Endodermal cell (in vitro differentiated cells): ENCODE results near the gene HACD2. TPM values are rescaled to one million over a fixed set of nuclear protein-coding genes. Genes with fewer than 3 reads are reported as not detected.

ENCODE experiments used
- DNase-seq: peaks from one replicate; pipeline ENCODE4 v3.0.0-alpha.2; 2017
- H3K27ac ChIP-seq: 2 replicates; pipeline ENCODE4 v1.5.1; 2013; ENCODE audit warnings: mild to moderate bottlenecking, low read depth, low read length, moderate library complexity
- H3K27me3 ChIP-seq: 2 replicates; pipeline ENCODE4 v1.6.1; 2013; ENCODE audit warnings: mild to moderate bottlenecking, low read length, moderate library complexity; ENCODE audit not compliant: insufficient read depth, control insufficient read depth, poor library complexity, severe bottlenecking
- H3K36me3 ChIP-seq: 2 replicates; pipeline ENCODE4 v1.7.0; 2013; ENCODE audit warnings: mild to moderate bottlenecking, low read length, moderate library complexity; ENCODE audit not compliant: control insufficient read depth, insufficient read depth
- H3K4me1 ChIP-seq: one replicate; pipeline ENCODE4 v1.7.0; 2013; ENCODE audit warnings: low read length; ENCODE audit not compliant: control insufficient read depth, insufficient read depth
- H3K4me3 ChIP-seq: 2 replicates; pipeline ENCODE4 v1.5.1; 2013; ENCODE audit warnings: mild to moderate bottlenecking, low read length, moderate library complexity
- H3K9ac ChIP-seq: 2 replicates; pipeline ENCODE4 v1.6.1; 2013; ENCODE audit warnings: mild to moderate bottlenecking, low read length, moderate library complexity; ENCODE audit not compliant: poor library complexity, severe bottlenecking; ENCODE audit errors: extremely low read depth
- H3K9me3 ChIP-seq: 2 replicates; pipeline ENCODE4 v1.6.1; 2013; ENCODE audit warnings: mild to moderate bottlenecking, low read length, moderate library complexity; ENCODE audit not compliant: control insufficient read depth
- H3K27ac Mint-ChIP-seq: 2 replicates; pipeline ENCODE4 v1.8.0; 2020; ENCODE audit warnings: mixed read lengths
- H3K27me3 Mint-ChIP-seq: 2 replicates; pipeline ENCODE4 v1.8.0; 2021; ENCODE audit warnings: mild to moderate bottlenecking, mixed read lengths; ENCODE audit not compliant: insufficient read depth
- H3K36me3 Mint-ChIP-seq: 2 replicates; pipeline ENCODE4 v1.8.0; 2020; ENCODE audit warnings: low read depth, mixed read lengths
- H3K4me1 Mint-ChIP-seq: 2 replicates; pipeline ENCODE4 v1.8.0; 2020; ENCODE audit warnings: mixed read lengths
- H3K4me3 Mint-ChIP-seq: 2 replicates; pipeline ENCODE4 v1.8.0; 2020; ENCODE audit warnings: mild to moderate bottlenecking, moderate library complexity, mixed read lengths
- H3K9me3 Mint-ChIP-seq: 2 replicates; pipeline ENCODE4 v1.8.0; 2020; ENCODE audit warnings: mild to moderate bottlenecking, mixed read lengths
- CTCF ChIP-seq: fragments of 200-600 bp; sonication (generic); conservative IDR thresholded peaks from 2 replicates; pipeline ENCODE4 v1.5.0; 2021; ENCODE audit warnings: antibody characterized with exemption, mild to moderate bottlenecking
- WGBS, 2 experiments: methylation state at CpG; one replicate each; pipeline versions ENCODE4 v1.1.5 to v1.1.7; 2013; ENCODE audit warnings: missing lambda C conversion rate in 2 of 2, mixed read lengths in 1 of 2; ENCODE audit not compliant: insufficient coverage in 1 of 2, insufficient read length in 1 of 2; 5-methylcytosine and 5-hydroxymethylcytosine counted together
- total RNA-seq, 2 donors: library from RNA; stranded (reverse); fragmentation: NEBNext Ultra II Directional in 1 of 2; extraction: Animal tissue kit (Norgen Biotek cat#: 25700) in 1 of 2; gene quantifications; 2 replicates in 1 of 2; 3 replicates in 1 of 2; pipeline ENCODE4 v1.2.1, GENCODE V29; 2021

HACD2 gene
- total RNA-seq, 2 donors from 2014 or later = 32.5 to 48.7 TPM

GRCh38 chr3:123448536-123449101, 136.2 kb downstream of the HACD2 start, which contains the start of gene ADCY5:
Gene ADCY5 (minus strand): TSS chr3:123449090. CDS start chr3:123448545, 545 bp downstream.
- peaks cover 66% of the 10 kb centered on the region for H3K27me3 Mint-ChIP-seq
- peak within 1 kb of the TSS; percentile 74 for H3K4me3 ChIP-seq
- no peak within 1 kb of the TSS for H3K27ac Mint-ChIP-seq
- H3K36me3 ChIP-seq = no peaks in the 10 kb centered on the region
- WGBS, 2 experiments = 3 to 5% methylated on average over 24 to 66 of the region's 67 CpGs
- no peaks in the 10 kb centered on the region for H3K9me3 ChIP-seq
- H3K36me3 Mint-ChIP-seq = no peaks in the 10 kb centered on the region
- no peaks in the 10 kb centered on the region for H3K9me3 Mint-ChIP-seq
- no peak within 1 kb of the TSS for H3K27ac ChIP-seq
- H3K4me1 Mint-ChIP-seq = peaks cover 8% of the 10 kb centered on the region
- H3K4me3 Mint-ChIP-seq = peak within 1 kb of the TSS; percentile 53
- peaks cover 76% of the 10 kb centered on the region for H3K27me3 ChIP-seq
- no peaks in the 10 kb centered on the region for H3K4me1 ChIP-seq
- peak; percentile 86 for DNase-seq
- no peak for TF ChIP-seq CTCF
- H3K9ac ChIP-seq = no peak within 1 kb of the TSS

- TF ChIP-seq CTCF = peak; percentile 64
- H3K4me1 Mint-ChIP-seq = peaks cover 5% of the 10 kb centered on the region
- Histone ChIP-seq H3K9ac (no peak overlapping the region), H3K4me1 (no peaks in the 10 kb centered on the region), H3K36me3 (no peaks in the 10 kb centered on the region), H3K27me3 (peaks cover 76% of the 10 kb centered on the region), H3K27ac (no peak overlapping the region), H3K4me3 (peak overlapping the region; percentile 62), H3K9me3 (no peaks in the 10 kb centered on the region)
- no peaks in the 10 kb centered on the region for H3K36me3 Mint-ChIP-seq
- no peak overlapping the region for H3K4me3 Mint-ChIP-seq
- no peaks in the 10 kb centered on the region for H3K9me3 Mint-ChIP-seq
- H3K27ac Mint-ChIP-seq = no peak overlapping the region
- 23 to 38% methylated on average over 30 to 110 of the region's 110 CpGs for WGBS, 2 experiments
- peak; percentile 90 for DNase-seq
- H3K27me3 Mint-ChIP-seq = peaks cover 65% of the 10 kb centered on the region
These were observed 136.9 kb downstream of the HACD2 start for GRCh38 chr3:123447749-123448517.

- Mint-ChIP-seq H3K4me1 (peaks cover 5% of the 10 kb centered on the region), H3K9me3 (no peaks in the 10 kb centered on the region), H3K27ac (no peak overlapping the region), H3K4me3 (no peak overlapping the region), H3K27me3 (peaks cover 68% of the 10 kb centered on the region), H3K36me3 (no peaks in the 10 kb centered on the region)
- no peak for DNase-seq
- H3K4me3 ChIP-seq = no peak overlapping the region
- no peak for TF ChIP-seq CTCF
- WGBS, 2 experiments = 94 to 97% methylated on average over 17 to 27 of the region's 27 CpGs
- no peaks in the 10 kb centered on the region for H3K4me1 ChIP-seq
- no peak overlapping the region for H3K27ac ChIP-seq
- H3K9ac ChIP-seq = no peak overlapping the region
- H3K27me3 ChIP-seq = peaks cover 76% of the 10 kb centered on the region
- no peaks in the 10 kb centered on the region for H3K36me3 ChIP-seq
- no peaks in the 10 kb centered on the region for H3K9me3 ChIP-seq
These were observed 137.5 kb downstream of the HACD2 start for GRCh38 chr3:123447416-123447748.
